Spleen (tissue), 11 donors: Measurements from ENCODE around the gene MCC. TPM values are rescaled to one million over a fixed set of nuclear protein-coding genes. Genes with fewer than 3 reads are reported as not detected.

Experiments
- DNase-seq: peaks from one replicate; pipeline ENCODE4 v3.0.0-alpha.2; 2020
- H3K27ac ChIP-seq, 8 donors: fragments of 200-600 bp; sonication (generic) in 7 of 8; 1 replicate in 4 of 8; 2 replicates in 4 of 8; pipeline versions ENCODE4 v1.5.0 to v1.8.0; 2016 to 2021; ENCODE audit warnings: inconsistent platforms in 4 of 8, mild to moderate bottlenecking in 4 of 8, moderate library complexity in 1 of 8
- H3K27me3 ChIP-seq, 7 donors: fragments of 200-600 bp; sonication (generic) in 6 of 7; replicated peaks in 1 of 7; 1 replicate in 4 of 7; 2 replicates in 3 of 7; pipeline versions ENCODE4 v1.5.0 to v1.8.0; 2016 to 2021; ENCODE audit warnings: inconsistent platforms in 3 of 7, mild to moderate bottlenecking in 1 of 7
- H3K36me3 ChIP-seq, 6 donors: fragments of 200-600 bp; sonication (generic) in 5 of 6; 1 replicate in 4 of 6; 2 replicates in 2 of 6; pipeline versions ENCODE4 v1.5.0 to v1.8.0; 2016 to 2021; ENCODE audit warnings: inconsistent platforms in 2 of 6
- H3K4me1 ChIP-seq, 6 donors: fragments of 200-600 bp; sonication (generic) in 5 of 6; 1 replicate in 3 of 6; 2 replicates in 3 of 6; pipeline versions ENCODE4 v1.5.0 to v1.8.0; 2016 to 2021; ENCODE audit warnings: inconsistent platforms in 3 of 6
- H3K4me3 ChIP-seq, 8 donors: fragments of 200-600 bp; sonication (generic) in 7 of 8; 1 replicate in 4 of 8; 2 replicates in 4 of 8; pipeline versions ENCODE4 v1.5.0 to v1.8.0; 2016 to 2021; ENCODE audit warnings: inconsistent platforms in 4 of 8, mild to moderate bottlenecking in 4 of 8, moderate library complexity in 2 of 8
- H3K9me3 ChIP-seq, 8 donors: fragments of 200-600 bp; sonication (generic) in 7 of 8; 1 replicate in 4 of 8; 2 replicates in 4 of 8; pipeline versions ENCODE4 v1.5.0 to v1.8.0; 2016 to 2021; ENCODE audit warnings: inconsistent platforms in 4 of 8
- CTCF ChIP-seq, 11 experiments: fragments of 200-600 bp in 7 of 11; fragments of 450-650 bp in 4 of 11; sonication (generic) in 4 of 11; IDR thresholded peaks in 8 of 11; conservative IDR thresholded peaks in 3 of 11; 1 replicate in 7 of 11; 2 replicates in 4 of 11; pipeline versions ENCODE4 v1.4.0 to v1.8.0; 2016 to 2021; ENCODE audit warnings: antibody characterized with exemption in 11 of 11, inconsistent platforms in 4 of 11, mild to moderate bottlenecking in 1 of 11
- POLR2A ChIP-seq, 3 donors: fragments of 450-650 bp; IDR thresholded peaks; one replicate each; pipeline ENCODE4 v1.5.1; 2017; ENCODE audit warnings: antibody characterized with exemption in 3 of 3, mild to moderate bottlenecking in 1 of 3
- POLR2AphosphoS5 ChIP-seq, 3 donors: sonication (generic); formaldehyde crosslinking; IDR thresholded peaks; one replicate each; pipeline ENCODE4 v1.5.1; 2017; ENCODE audit warnings: antibody characterized with exemption in 3 of 3
- WGBS, 5 donors: extraction: QIAGEN DNeasy Blood & Tissue Kit in 3 of 5; methylation state at CpG; one replicate each; pipeline versions ENCODE4 v1.1.5 to v1.1.7; 2013 to 2018; 5-methylcytosine and 5-hydroxymethylcytosine counted together
- intact Hi-C: fragments of 100-400 bp; cut with DNase I; formaldehyde crosslinking; loops from one replicate; pipeline ENCODE4 v1.15.0; 2023; ENCODE audit warnings: low total_unique reads
- polyA plus RNA-seq, 3 donors: library from polyadenylated mRNA; stranded (reverse); fragments of 200-250 nt; gene quantifications; one replicate each; pipeline ENCODE4 v1.2.1, GENCODE V29; 2013
- total RNA-seq, 7 donors: library from RNA; depleted of rRNA in 3 of 7; stranded (reverse); fragments of >200 nt in 3 of 7; fragmentation: NEBNext Ultra II Directional in 4 of 7; extraction: Animal tissue kit (Norgen Biotek cat#: 25700) in 4 of 7; gene quantifications; one replicate each; pipeline versions ENCODE4 v1.1.0 to v1.2.1, GENCODE V29; 2016 to 2021
- donor health status: healthy with polysubstance abuse.
- donor health status: DM: no; HTN: no; CAD: no; lungs with moderate emphysema.
- donor health status: DM: no; HTN: no; CAD: no.
- donor health status: Bipolar disorder and iron deficiency.
- donor health status: healthy.
- donor health status: DM: no; HTN: no; CAD: no.
- donor health status: DM: yes; HTN: yes; CAD: no.

The MCC gene
- total and polyA plus RNA-seq, 10 donors, result 1.3 to 32.8 (median 15.8) TPM

- H3K4me1 ChIP-seq, result no peaks in the 10 kb centered on the region
- H3K27me3 ChIP-seq, result no peaks in the 10 kb centered on the region
- no peak overlapping the region for H3K4me3 ChIP-seq
- H3K9me3 ChIP-seq, result no peaks in the 10 kb centered on the region
- intact Hi-C loops, result no loop called here
- no peak for DNase-seq
- 66 to 86% (median 75%) methylated on average over 8 to 9 of the region's 9 CpGs for WGBS, 5 donors
- H3K36me3 ChIP-seq, result peaks cover 0 to 13% (median 4%) of the 10 kb centered on the region in 6 donors
- TF ChIP-seq CTCF (IDR thresholded peaks at IDR 0.05 in 8 of 11, conservative IDR thresholded peaks at IDR 0.05 in 3 of 11) (no peak), POLR2AphosphoS5 (IDR thresholded peaks at IDR 0.05) (no peak)
- H3K27ac ChIP-seq, result no peak overlapping the region
These were observed 449.5 kb downstream of the MCC start for GRCh38 chr5:113038714-113039113.

- no peak for DNase-seq
- 87 to 100% (median 92%) methylated on average over 1 of the region's 1 CpG for WGBS, 5 donors
- Histone ChIP-seq H3K4me3 (no peak overlapping the region), H3K9me3 (no peaks in the 10 kb centered on the region), H3K4me1 (no peaks in the 10 kb centered on the region), H3K27me3 (no peaks in the 10 kb centered on the region), H3K36me3 (peaks cover 0 to 10% (median under 1%) of the 10 kb centered on the region in 6 donors), H3K27ac (no peak overlapping the region)
- TF ChIP-seq POLR2AphosphoS5 (IDR thresholded peaks at IDR 0.05) (no peak), CTCF (IDR thresholded peaks at IDR 0.05 in 8 of 11, conservative IDR thresholded peaks at IDR 0.05 in 3 of 11) (no peak), POLR2A (IDR thresholded peaks at IDR 0.05) (no peak)
- intact Hi-C loops, result no loop called here
These were observed 450.1 kb downstream of the MCC start for GRCh38 chr5:113038136-113038535.

GRCh38 chr5:113036826-113037225 is 451.4 kb downstream of the MCC start:
- H3K4me1 ChIP-seq, result no peaks in the 10 kb centered on the region

GRCh38 chr5:113036321-113036720 is 451.9 kb downstream of the MCC start:
- H3K36me3 ChIP-seq, result peaks cover 0 to 10% (median 0%) of the 10 kb centered on the region in 6 donors
- H3K4me1 ChIP-seq, result no peaks in the 10 kb centered on the region
- DNase-seq, result no peak
- H3K4me3 ChIP-seq, result no peak overlapping the region
- no peaks in the 10 kb centered on the region for H3K9me3 ChIP-seq
- TF ChIP-seq POLR2AphosphoS5 (IDR thresholded peaks at IDR 0.05), result no peak
- no peak for TF ChIP-seq POLR2A (IDR thresholded peaks at IDR 0.05)
- no peak for TF ChIP-seq CTCF (IDR thresholded peaks at IDR 0.05 in 8 of 11, conservative IDR thresholded peaks at IDR 0.05 in 3 of 11)
- H3K27ac ChIP-seq, result no peak overlapping the region
- 95 to 100% (median 97%) methylated on average over 4 of the region's 4 CpGs for WGBS, 5 donors
- H3K27me3 ChIP-seq, result no peaks in the 10 kb centered on the region
- intact Hi-C loops, result no loop called here

More at GRCh38 chr5:113036826-113037225, 451.4 kb downstream of the MCC start:
- Histone ChIP-seq H3K27ac (no peak overlapping the region), H3K4me3 (no peak overlapping the region), H3K36me3 (peaks cover 0 to 10% (median 0%) of the 10 kb centered on the region in 6 donors), H3K9me3 (no peaks in the 10 kb centered on the region), H3K27me3 (no peaks in the 10 kb centered on the region)
- TF ChIP-seq CTCF (IDR thresholded peaks at IDR 0.05 in 8 of 11, conservative IDR thresholded peaks at IDR 0.05 in 3 of 11), result no peak
- TF ChIP-seq POLR2AphosphoS5 (IDR thresholded peaks at IDR 0.05), result no peak
- TF ChIP-seq POLR2A (IDR thresholded peaks at IDR 0.05), result no peak
- 90 to 97% (median 94%) methylated on average over 1 of the region's 1 CpG for WGBS, 5 donors
- DNase-seq, result no peak
- intact Hi-C loops, result no loop called here
